GM18858 (cell line): ENCODE measurements around the gene CADPS.
"Not testable (repeated sequence)": the region's sequence is repeated elsewhere in the genome, so short reads cannot be mapped to it uniquely, and the experiment has no call there.

Experiments
- ATAC-seq: cut with Tn5 transposase; IDR thresholded peaks from one replicate; pipeline ENCODE4 v1.9.1; 2021; ENCODE audit not compliant: unreplicated experiment

Gene CADPS

GRCh38 chr3:62602987-62603386, 272.2 kb downstream of the CADPS start:
- ATAC-seq, result no peak

- no peak for ATAC-seq
Observed at GRCh38 chr3:62602129-62602770, 273.0 kb downstream of the CADPS start.

DNA sequence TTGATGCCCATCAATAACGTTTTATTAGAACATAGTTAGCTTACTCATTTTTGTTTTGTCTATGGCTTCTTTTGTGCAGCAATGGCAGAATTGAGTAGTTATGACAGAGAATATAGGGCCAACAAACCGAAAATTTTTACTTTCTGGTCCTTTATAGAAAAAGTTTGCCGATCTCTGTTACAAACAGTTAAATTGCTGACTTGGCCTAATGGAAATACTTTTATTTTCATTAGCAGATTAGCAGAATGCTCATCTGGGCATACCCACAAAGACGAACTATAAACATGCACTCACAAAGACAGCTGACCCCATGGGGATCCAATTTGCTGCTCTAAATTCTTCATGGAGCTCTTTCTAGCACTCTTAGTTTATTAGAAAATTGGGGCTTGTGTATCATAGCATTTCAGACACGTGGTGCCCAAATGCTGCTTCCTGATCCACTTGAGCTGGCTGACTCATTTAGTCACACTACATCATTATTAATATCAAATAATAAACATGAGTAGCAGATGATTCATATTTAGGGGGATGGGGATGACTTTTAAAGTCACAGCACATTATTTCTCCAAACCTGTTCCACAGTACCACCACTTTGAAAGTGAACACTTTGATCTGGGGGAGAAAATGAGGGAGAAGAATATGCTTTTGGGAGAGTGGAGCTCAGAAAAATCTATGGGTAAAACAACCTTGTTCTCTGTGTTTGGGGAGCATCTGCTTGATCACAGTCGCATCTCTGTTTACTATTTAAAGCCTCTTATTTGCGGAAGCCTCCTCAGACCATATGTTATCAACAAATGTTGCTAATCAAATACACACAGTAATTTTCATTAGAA, 273.8 kb downstream of the CADPS start:
- ATAC-seq, result no peak

DNA sequence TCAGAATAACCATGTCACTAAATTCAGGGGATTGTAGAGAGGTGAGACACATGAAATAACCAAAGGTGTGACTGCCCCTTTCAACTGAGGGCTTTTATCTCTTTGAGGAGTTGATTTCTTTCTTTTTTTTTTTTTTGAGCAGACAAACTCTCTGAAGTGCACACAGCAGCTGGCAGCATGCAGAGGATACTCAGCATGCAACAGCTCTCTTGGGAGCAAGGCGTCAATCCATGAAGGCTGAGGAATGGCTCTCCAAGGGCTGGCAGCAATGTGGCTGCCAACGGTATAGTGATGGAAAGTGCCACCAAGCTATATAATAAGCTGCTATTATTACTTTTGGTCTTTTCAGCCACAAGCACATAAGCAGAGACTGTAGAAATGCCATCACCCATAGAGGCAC, 275.2 kb downstream of the CADPS start:
- ATAC-seq, result no peak

DNA sequence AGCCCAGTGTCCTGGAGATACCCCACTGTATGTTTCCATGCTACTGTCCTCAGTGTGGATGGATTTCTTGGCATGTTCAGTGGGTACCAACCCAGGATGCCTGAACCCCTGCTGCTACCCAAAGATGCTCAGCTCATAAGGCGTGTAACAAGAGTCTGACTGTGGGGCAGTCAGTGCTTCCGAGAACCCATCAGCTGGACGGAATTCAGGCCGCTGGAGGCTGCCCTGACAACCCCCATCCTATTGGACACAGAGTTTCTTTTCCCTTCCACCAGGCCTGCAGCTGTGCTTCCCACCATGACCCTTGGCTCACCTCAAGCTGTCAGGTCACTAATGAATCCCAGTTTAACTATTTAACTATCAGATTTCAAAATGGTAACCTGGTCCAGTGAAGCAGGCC, 277.7 kb downstream of the CADPS start:
- no peak for ATAC-seq

DNA sequence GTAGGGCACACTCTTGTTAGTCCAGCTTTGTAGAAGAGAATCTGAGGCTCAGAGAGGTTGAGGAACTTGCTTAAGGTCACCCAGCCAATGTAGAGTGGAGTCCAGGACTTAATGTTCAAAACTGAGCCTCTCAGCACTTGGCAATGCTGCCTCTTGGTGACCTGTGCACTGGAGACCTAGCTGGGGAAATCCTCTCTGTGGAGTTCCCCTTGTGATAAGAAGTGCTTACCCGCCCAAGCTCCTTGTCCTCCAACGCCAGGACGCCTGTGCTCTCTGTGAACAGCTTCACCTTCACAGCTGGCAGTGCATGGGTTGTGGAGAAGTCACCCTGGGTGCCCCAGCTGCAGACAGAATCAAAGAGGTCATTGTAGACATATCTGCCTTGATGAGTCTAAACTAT, 282.8 kb downstream of the CADPS start:
- ATAC-seq, result no peak

DNA sequence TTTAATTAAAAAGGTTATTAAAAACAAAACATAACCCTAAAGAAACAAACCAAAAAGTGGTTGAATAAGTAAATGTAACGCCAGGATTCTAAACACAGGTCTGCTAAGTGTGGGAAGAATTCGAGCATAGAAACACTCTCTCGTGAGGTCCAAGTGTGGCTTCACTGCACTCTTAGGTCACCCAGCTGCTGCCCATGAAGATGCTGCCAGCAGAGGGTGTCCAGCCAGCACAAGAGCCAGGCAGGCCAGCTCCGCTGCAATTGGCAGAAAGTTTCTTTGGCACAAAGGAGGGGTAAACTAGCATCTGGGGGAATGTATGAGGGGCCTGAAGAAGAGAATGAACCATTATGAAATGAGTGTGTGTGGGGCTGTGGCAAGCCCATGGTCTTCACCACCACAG, 286.1 kb downstream of the CADPS start:
- no peak for ATAC-seq

DNA sequence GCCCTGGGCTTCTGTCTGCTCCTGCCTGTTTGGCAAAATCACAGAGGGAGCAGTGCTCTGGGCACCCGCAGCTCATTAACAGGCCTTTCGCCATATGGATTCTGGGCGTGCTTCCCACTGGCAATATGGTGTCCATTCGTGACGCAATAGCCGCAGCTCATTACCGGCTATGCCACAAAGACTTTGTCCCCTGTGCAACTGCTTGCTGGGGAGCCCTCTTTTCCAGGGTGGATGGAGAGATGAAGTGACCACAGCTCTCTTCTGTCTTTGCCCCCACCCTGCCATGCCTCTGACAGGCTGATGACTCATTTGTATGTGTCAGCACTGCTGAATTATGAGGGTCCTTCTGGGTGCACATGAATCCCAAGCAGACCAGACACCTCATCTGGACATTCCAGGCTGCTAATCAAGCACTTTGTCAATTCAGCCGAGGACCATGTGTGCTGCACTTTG, 287.6 kb downstream of the CADPS start:
- no peak for ATAC-seq

DNA sequence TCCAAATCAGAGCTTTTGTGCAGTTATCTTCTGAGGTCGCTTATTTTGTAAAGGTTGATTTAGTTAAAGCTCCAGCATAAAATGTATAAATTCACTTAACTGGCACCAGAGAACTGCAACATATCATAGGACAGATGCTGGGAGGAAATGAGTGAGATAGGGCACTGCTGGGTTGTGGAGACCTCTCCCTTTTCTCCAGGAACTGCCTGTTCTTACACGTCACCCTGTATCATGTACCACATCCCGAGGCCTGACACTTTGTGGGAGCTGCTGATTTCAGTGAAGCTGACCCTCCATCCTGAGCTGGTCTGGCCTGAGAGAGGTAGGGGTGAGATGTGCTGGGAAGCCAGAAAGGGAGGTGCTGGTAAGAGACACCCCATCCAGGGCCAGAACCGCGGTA, 288.0 kb downstream of the CADPS start:
- ATAC-seq, result no peak

GRCh38 chr3:62586356-62586755, 288.9 kb downstream of the CADPS start:
- no peak for ATAC-seq

GRCh38 chr3:62585861-62586260, 289.4 kb downstream of the CADPS start:
- ATAC-seq, result no peak

DNA sequence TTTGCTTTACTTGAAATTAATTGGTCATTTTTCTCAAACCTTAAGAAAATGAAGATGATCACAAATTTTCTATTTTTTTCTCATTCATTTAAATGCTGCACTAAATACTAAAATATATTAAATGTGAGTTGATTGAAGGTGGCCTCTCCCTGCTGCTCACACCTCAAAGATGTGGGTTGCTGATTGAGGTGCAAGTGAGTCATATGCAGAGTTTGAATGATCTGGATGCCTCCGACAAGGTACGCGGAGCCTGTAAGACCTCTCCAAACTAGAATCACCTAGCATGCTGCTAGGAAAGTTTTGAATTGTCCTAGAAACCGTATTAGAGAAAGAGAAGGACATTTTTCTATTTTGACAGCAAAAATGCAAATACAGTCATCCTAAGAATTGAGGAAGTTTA, 290.6 kb downstream of the CADPS start:
- no peak for ATAC-seq

- no peak for ATAC-seq
Observed at GRCh38 chr3:62582495-62583172, 292.6 kb downstream of the CADPS start.

GRCh38 chr3:62580485-62580884, 294.7 kb downstream of the CADPS start:
- ATAC-seq, result not testable (repeated sequence)

DNA sequence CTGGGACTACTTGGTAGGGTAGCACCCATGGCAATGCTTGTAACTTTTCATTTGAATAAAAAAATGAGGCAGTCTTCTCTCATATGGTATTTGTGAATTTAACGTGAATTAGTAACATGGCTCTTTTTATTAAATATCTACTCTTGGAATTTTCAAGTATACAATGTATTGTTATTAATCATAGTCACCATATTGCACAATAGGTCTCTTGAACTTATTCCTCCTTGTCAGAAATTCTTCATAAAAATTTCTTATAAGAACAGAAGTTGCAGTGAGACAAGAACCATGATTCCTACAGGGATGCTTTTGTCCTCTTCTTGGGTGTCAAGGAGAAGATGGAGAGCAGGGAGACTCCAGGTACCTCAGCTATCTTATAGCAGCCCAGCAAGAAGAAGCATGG, 298.1 kb downstream of the CADPS start:
- ATAC-seq, result no peak

GRCh38 chr3:62574266-62574898, 300.8 kb downstream of the CADPS start:
- no peak for ATAC-seq

DNA sequence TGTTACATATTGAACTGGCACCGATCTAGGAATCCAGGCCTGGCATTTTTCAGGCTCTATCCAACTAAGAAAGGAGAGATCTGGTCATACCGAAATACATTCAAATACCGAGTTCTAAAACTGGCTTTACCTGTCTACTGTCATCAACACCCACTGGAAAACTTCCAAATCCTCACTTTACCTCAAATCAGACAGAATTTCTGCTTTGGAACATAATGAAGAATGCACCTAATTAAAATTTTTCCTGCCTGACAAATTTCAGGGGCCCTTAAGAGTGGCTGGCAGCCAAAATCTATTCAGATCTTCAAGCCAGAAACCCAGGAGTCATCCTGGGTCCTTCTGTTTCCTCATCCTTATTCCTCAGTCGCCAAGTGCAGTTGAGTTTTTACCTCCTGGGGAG, 303.3 kb downstream of the CADPS start:
- ATAC-seq, result no peak

DNA sequence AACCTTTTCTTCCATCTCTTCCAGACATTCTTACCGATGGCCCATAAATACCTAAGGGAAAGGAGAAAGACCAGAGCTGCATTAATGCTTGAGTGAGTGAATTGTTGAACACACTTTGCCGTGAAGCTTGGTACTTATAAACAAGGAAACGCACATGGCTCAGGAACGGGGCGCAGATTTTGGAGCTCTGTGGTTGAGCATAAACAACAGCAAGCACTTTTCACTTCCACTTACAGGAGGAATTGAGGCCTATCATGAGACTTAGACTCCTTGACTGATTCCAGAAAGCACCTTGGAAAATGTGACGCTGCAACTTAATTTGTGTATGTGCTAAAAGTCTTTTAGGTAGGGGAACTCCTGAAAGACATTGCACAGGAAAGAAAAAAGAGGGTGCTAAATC, 304.3 kb downstream of the CADPS start:
- ATAC-seq, result no peak

GRCh38 chr3:62569609-62570008, 305.6 kb downstream of the CADPS start:
- no peak for ATAC-seq

DNA sequence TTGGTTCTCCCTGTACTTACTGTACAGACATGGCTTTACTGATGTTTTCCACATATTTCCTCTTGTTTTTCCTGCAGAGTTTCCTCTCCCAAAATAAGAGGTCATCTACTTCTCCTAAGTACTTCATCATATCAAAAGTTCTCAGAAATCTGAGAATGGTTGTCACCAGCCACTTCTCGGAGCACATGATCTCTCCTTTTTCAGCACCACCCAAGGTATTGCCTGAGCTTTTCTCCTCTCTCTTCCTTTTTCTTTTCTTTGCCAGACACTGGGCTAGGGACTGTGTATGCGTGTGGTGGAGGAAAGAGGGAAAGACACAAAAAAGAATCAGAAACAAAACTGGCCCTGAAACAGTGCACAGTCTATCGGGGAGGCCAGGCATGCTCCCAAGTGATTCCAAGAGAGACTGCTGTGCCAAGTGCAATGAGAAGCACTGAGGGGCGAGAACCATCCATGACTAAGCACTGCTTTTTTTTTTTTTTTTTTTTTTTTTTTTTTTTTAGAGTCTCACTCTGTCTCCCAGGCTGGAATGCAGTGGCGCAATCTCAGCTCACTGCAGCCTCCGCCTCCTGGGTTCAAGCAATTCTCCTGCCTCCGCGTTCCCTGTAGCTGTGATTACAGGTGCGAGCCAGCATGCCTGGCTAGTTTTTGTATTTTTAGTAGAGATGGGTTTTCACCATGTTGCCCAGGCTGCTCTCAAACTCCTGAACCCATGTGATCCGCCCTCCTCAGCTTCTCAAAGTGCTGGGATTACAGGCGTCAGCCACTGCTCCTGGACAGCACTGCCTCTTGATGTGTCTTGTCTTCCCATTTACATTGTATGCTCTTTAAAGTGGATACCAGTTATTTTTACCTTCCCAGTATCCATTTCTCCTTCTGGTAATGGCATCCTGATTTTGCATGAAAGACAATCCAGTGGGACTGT, 307.9 kb downstream of the CADPS start:
- ATAC-seq, result no peak
